Esophagus mucosa (tissue), 1 donor: ENCODE measurements around the gene THBD. TPM values are rescaled to one million over a fixed set of nuclear protein-coding genes. Genes with fewer than 3 reads are reported as not detected.
A peak's percentile ranks its signal among the peaks of the same experiment; 100 is the strongest.

Experiments
- ATAC-seq: fragments of 200-7000 bp; cut with Tn5 transposase; one replicate; pipeline ENCODE4 v1.9.1; 2020
- total RNA-seq: library from RNA; stranded (reverse); gene quantifications from one replicate; pipeline ENCODE4 v1.2.4, GENCODE V29; 2023
- donor health status: DM: yes; HTN: yes; CAD: no.

The THBD gene, protein sequence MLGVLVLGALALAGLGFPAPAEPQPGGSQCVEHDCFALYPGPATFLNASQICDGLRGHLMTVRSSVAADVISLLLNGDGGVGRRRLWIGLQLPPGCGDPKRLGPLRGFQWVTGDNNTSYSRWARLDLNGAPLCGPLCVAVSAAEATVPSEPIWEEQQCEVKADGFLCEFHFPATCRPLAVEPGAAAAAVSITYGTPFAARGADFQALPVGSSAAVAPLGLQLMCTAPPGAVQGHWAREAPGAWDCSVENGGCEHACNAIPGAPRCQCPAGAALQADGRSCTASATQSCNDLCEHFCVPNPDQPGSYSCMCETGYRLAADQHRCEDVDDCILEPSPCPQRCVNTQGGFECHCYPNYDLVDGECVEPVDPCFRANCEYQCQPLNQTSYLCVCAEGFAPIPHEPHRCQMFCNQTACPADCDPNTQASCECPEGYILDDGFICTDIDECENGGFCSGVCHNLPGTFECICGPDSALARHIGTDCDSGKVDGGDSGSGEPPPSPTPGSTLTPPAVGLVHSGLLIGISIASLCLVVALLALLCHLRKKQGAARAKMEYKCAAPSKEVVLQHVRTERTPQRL
- 46.5 TPM for total RNA-seq

DNA sequence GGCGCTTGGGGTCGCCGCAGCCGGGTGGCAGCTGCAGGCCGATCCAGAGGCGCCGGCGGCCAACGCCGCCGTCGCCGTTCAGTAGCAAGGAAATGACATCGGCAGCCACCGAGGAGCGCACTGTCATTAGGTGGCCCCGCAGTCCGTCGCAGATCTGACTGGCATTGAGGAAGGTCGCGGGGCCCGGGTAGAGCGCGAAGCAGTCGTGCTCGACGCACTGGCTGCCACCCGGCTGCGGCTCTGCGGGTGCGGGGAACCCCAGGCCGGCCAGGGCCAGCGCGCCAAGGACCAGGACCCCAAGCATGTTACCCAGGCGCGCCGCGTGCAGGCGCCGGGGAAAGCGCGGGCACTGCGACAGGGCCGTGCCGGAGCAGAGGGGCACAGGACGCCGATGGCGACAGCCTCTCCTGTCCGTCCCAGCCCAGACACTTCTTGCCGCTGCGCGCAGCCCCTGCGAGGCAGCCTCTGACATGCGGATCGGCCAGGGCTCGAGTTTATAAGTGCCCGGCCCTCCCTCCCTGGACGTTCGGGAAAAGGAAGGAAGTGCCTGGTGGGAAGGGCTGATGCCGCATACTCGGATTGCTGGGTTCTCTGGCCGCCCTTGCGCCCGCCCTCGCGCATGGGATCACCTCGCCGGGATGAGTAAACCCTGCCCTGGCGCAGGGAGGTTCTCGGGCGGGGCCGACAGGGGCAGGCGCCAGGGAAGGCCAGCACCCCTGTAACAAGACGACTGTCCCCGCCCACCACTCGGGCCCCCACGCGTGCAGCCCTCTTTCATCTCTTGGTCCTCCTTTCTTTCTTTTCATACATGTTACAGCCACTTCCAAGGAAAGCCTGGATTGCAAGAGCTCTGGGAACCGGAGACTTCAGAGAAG, at the start of gene THBD:
THBD (minus strand) TSS at position 472 of the 875 bp plus-strand sequence; CDS start at position 304, 168 bp downstream.
- peak; percentile 82 for ATAC-seq

DNA sequence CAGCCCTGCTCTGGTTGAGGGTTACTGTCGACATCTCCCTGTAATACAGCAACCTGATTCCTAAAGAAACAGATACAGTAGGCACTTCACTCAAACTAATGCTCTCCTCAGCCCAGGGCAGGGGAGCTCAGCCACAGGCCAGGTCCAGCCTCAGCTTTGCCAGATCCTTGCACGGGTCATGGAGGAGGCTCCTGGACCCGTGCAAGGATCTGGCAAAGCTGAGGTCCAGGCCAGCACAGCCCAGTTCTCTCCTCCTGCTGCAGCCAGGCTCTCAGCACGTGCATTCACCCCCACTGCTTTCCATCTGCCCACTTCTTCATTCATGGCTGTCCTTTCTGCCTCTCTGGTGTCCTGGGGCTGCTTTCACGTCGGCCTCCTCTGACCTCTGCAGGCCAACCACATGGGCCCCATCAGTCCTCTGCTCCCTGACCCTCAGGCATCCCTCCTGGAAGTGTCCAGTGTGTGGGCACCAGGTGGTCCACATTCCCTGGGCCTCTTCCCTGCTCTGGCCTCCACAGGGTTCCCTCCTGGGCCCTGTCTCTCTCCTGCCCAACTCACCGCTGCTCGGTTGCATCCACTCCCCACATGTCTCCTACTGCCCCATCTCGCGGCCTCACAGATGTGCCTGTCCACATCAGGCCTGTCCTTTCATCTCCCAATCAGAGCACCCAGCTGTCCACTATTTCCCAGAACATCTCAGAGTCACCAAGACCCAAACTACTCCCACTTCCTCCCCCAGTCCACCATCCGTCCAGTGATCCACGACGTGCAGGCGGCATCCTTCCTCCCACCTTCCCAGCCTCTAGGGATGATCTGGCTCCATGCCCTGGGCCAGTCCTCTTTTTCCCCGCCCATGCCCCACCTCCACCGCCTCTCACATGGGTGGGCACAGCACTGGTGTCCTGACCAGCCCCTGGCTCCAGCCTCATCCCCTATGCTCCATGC, 48.4 kb upstream of the THBD start:
- no peak for ATAC-seq

DNA sequence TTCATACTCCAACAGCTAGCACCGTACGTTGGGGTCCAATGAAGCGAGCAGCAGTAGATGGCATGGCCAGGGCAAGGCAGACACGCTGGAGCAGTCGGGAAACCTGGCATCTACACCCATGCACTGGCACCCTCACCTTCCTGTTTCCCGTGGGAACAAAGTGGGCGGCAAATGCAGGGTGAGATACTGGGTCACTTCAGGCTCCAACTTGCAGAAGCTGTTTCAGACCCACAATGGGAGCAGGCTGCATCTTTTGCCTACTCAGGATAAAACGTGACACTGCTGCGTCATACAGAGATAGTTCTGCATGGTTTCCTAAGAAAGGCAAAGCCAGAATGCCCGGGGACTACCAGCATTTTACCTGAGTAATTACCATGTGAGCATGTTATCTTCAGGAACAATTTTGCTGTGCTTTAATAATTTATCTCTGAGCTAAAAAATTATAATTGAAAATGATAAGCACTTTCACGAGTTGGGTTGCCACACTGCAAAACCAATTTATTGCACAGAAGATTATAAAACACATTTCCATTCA, 47.6 kb upstream of the THBD start:
- peak; percentile 41 for ATAC-seq

DNA sequence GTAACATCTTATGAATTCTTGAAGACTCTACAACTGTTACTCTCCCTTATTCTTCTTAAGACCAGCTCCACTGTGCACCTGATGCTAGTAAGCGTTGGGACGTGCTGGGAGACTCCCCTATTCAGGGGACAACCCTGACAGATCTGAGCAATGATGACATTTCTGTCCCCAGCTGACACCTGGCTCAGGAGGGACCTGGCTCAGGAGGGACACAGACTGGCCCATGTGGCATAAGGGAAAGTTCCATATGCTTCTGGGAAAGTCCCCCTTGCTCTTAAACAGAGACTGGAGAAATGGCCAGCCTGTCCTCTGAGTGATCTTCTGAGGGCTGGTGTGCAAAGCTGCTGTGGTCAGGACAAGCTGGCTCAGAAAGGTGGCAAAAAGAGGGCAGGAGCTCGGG, 46.6 kb upstream of the THBD start:
- no peak for ATAC-seq

DNA sequence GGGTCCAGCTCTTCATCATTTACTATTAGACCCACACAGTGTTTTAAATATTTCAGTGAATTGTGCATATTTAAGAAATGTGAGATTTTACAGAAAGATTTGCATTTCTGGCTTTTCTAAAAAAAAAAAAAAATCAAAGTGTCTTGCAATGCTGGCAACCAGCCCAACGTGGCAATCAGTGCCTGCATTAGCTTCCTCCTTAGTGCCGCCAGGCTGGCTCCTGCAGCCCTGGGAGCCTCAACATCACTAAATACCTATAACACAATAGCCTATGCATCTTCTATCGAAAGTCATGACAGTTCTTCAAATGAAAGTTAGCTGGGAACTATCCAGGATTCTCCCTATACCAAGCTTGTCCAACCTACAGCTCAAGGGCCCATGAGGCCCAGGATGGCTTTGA, 46.0 kb upstream of the THBD start:
- no peak for ATAC-seq

DNA sequence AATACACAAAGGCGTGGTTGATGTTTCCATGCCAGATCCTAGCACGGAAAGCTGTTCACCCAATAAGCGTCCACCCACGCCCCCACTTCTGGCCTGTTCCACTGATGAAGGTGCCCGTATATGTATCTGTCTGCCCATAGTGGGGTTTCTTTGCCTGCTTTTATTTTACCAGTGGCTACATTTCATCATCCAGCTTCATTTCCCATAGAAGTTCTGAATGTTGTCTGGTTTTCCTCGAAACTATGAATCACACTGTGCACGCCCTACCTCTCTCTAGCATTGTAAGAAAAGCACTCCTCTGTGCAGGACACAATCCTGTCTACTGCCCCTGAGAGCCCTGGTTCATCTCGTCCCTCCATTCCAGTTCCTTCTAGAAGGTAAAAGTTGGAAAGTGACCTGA, 45.5 kb upstream of the THBD start:
- ATAC-seq = peak; percentile 82

DNA sequence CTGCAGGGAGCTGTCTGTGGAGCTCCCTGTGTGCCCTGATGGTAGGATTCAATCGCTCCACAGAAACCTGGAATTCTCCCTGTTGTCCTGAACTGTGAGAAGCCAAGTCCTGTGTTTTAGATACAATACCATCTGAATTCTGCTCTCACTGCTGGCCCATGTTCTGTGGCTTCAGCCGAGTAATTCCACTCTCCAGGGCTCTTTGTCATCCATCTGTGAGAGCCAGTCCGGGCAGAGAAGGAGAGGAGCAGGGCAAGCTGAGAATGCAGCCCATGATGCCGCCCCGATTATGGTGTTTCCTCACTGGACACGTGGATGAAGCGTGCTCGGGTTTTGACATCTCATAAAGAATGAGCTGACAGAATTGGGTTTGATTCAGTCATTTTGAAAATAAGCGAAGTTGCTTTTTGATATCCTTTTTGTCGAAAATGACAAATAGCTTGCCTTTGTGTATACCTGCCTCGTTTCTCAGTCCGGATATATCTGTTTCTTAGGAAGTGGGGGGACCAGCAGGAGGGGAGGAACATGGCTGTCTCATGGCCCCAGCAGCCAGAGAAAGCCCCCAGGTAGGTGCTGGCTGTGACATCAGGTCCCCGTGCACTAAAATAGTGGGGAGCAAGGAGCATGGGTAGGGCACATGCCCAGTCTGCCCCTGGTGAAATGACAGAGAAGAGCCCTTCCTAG, 44.9 kb upstream of the THBD start:
- ATAC-seq = no peak

DNA sequence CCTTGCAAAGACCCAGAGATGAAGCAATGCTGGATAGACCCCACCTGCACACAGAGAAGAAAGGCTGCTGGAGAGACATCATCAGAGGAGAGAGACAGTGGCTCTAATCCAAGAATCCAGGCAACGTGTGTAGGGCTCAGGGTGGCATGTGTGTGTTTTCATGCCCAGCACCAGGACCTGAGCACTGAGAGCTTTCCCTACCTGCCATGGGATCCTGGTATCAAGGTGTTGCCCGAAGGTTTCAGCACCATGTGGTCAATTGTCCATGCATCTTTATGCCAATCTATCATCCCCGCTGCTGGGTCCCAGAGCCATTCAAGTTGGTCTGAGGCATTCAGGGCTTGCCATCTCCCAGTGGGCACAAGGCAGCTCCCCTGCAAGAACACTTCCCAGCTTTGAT, 44.1 kb upstream of the THBD start:
- no peak for ATAC-seq

DNA sequence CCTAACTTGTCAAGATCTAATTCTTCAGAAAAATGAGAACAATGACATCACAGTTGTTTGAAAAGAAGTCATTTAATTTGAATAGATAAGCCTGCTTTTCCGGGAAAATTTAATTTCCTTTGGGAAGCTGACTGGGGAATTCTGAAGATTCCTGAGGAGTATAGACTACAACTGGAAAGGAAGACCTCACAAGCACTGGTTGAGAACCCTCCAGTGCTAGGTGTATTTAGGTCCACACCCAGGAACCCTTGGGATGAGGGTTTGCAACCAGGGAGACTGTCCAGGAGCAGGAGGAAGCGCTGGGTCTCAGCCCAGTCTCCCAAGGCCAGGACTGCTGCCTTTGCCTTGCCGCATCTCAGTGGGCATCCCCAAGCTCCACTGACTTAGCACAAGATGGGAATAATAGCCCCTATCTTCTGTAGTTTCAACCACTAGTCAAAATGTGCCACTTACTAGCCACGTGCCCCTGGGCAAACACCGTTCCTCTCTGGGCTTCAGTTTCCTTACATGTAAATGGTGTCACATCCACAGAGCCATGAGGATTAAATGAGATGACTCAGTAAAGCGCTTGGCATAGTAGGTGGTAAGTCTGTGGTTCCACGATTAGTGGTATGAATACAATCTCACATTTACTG, 43.5 kb upstream of the THBD start:
- peak; percentile 53 for ATAC-seq

DNA sequence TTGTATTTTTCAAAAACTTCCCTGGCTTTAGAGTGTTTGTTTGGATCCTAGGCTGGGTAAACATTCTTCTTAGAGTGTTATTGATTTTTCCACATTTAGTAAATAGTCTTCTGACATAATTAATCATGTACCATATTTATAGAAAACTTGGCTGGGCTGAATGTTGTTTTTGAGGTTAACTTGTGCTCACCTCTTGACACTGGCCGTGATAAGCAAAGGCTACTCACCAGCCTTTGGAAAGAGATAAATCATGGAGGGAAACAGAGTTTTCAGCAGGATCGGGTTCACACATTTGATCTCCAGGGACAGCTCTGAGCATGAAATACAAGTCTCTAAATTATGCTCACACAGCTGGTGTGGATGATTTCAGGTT, 42.9 kb upstream of the THBD start:
- no peak for ATAC-seq

DNA sequence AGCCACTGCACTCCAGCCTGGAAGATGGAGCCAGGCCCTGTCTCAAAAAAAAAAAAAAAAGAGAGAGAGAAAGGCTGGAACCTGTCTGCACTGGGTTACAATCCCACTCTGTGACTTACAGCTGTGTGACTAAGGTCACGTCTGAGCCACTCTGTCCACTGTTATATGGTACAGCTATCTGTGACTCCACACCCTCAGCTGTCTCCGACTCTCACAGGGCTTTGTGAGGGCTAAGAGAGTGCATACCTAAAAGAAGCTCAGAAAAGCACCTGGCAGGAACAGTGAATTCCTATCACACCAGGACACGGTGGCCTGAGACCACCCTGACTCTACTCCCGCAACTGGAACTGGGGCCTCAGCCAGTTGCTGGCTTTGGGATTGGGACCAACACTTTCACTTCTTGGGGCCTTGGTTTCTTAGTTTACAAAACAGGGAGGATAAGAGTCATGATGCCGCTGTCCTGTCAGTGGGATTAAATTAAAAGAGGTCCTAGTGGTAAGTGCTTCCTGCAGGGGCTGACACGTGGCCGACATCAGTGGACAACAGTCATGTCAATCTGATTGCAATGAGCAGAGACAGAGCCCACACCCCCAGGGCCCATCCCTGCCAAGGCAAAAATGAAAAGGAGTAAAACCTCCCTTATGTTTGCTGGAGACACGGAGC, 42.4 kb upstream of the THBD start:
- ATAC-seq = no peak

DNA sequence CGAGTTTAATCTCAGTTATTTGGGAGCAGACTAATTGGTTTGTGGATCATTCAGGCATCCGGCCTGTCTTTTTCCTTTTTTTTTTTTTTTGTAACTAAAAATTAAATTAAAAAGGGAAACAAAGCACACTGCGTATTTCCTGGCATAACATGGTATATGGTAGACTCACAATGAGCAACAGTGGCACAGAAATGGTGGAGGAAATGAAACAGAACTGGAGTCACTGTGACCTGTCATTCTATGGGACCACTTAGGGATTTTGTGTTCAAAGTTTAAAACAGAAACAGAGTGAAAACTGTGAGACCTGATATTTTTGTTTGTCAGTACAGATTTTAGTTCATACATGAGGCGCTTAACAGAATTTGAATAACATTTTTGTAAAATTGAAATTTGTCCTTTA, 41.4 kb upstream of the THBD start:
- no peak for ATAC-seq

DNA sequence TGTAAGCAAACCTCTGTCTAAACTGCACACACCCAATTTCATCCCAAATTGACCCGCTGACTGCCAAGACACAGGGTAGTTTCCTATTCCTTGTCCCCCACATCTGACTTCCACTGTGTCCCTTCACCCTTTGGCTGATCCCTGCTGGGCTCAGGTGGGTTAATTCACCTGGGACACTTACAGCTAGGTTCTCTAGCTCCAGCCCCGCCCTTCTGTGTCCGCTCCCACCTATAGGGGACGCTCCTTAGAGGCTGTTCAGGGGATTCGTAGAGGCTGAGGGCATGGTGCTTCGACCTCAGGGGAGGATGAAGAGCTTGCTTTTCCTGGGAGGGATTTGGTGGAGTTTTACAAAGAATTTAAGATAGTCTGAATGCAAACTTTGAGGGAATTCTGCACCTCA, 40.7 kb upstream of the THBD start:
- ATAC-seq = no peak

DNA sequence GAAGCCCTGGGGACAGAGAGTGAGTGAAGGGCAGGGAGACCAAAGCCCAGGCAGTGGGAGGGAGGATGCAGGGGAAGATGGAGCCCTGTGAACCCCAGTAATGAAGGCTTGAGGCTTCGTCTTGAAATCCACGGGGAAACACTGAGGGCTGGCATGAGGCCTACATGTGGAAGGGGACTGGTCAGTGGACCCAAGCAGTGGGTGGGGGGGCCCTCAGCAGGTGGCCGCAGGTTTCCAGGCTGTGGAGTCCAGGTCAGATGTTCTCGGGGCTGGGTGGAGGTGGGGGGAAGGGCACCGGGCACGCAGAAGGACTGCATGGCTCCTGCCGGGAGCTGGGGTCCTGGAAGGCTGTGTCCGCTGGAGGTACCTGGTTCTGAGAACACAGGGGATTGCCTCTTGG, 39.4 kb upstream of the THBD start:
- no peak for ATAC-seq

DNA sequence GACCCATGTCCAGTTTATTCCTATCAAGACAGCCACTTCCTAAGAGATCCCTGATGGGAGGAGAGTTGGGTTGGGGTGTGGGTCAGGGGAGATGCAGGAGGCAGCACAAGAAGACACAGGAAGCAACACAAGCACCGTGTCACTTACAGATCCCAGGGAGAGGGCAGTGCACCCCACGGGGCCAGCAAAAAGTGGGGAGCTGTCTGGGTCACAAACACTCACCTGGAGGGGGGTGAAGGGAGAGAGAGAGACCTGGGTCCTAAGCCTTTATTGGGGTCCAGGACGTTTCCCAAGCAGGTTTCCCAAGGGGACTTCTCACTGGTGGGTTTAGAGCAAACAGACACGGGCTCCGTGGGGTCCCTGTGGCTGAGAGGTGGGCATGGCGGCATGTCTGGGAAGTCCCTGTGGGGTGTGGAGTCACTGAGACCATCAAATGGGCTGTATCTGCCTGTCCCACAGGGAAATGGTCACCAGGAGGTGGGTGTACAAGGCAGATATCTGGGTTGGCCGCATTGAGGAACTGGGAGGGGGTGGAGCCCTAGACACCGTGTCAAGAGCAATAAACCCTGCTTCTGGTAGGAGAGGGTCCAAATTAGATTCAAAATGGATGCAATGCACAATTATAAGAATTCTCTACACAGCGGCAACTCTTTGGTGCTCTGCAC, 38.2 kb upstream of the THBD start:
- no peak for ATAC-seq

DNA sequence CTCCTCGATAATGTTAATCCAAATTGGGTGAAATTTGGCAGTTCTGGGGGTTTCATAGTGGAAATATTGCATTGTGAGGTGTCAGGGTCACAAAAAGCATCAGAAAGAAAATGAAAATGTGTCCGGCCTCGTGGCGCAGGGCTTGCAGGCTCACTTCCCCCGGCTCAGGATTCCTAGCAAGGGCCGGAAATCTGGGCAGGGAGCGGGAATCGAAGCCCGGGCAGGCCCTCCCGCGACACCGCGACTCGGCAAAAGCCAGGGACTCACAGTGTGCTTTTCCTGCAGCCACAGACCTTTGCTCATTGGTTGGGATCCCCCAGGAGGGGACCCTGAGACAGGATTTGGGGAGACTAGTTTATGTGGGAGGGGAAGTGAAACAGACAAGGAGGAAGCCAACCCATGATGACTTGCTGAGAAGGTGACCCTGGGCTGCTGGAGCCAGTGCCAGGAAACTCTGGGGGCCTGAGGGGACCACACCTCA, 37.5 kb upstream of the THBD start:
- no peak for ATAC-seq

DNA sequence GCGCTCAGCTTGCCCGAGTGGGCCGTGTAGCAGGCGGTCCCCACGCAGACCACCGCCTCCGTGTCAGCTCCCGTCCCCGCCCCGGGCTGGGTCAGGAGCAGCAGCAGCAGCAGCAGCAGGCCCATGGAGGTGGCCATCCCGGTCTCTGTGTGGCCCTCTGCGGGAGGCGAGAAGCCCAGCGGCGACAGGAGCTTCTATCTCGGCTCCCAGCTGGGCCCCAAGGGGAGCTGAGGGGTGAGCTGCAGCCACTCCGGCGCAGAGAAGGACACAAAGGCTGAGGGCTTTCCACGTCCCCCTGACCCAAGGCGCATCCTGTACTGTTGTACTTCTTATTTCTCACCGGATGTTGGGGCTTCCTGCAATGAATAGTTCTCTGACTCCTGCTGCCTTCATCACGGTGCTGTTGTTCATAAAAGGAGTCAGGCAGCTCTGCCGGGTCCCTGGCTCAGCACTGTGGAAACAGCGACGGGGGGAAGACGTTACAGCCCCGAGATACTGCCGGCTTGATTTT, 36.6 kb upstream of the THBD start, which contains the start of gene CD93:
CD93 (minus strand) TSS at position 269 of the 511 bp plus-strand sequence; CDS start at position 137, 132 bp downstream.
- peak; percentile 19 for ATAC-seq

DNA sequence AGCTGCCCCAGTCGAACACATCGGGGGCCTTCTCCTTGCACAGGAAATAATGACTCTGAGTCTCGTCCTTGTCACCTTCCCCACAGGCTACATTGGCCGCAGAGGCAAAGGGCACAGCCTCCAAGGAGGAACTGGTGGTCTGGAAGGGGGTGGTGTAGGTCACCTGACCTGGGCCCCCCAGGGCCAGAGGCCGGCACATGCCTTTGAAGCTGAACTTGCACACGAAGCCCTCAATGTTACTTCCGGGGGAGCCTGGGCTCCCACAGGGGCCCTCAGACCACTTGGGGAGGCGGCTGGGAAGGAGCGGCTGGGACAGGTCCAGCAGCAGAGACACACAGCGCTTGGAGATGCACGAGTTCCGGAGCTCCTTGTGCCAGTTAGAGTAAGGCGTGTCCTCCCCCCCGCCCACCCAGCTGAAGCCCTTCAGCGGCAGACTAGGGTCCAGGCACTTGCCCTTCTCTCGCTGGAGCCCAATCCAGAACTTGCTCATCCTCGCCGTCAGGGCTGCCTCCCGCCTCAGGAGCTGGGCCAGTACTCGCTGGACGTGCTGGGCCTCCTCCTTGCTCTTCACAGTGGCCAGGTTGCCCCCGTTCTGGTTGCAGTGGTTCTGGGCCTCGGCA, 36.1 kb upstream of the THBD start:
- ATAC-seq = no peak
